ENCODE measurements around the gene IMPA2.

The IMPA2 gene

GRCh38 chr18:11996190-11996754, 15.0 kb downstream of the IMPA2 start:
- H3K79me2 ChIP-seq (ENCODE audit: control insufficient read depth, low read length) = 0 out of 2 replicates have a peak, but pooled peaks cover 2% of the 10 kb centered on the region
- H3K4me3 ChIP-seq (ENCODE audit: low read length) = no peak overlapping the region
- H3K4me2 ChIP-seq (ENCODE audit: low read length) = peak overlapping the region; percentile 69
- no peaks in the 10 kb centered on the region for H3K9me3 ChIP-seq (ENCODE audit: control insufficient read depth, insufficient read depth, low read length)
- TF ChIP-seq EZH2phosphoT487 (IDR thresholded peaks at IDR 0.05; ENCODE audit: borderline replicate concordance, low read length) (no peak), CTCF (IDR thresholded peaks at IDR 0.05; ENCODE audit: low read depth, low read length, poor library complexity, severe bottlenecking) (no peak)
- no peaks in the 10 kb centered on the region for H3K9me2 ChIP-seq (replicated peaks; ENCODE audit: control insufficient read depth, low read length)
- no peaks in the 10 kb centered on the region for H3F3A ChIP-seq (ENCODE audit: control insufficient read depth, insufficient read depth)
- peaks cover 27% of the 10 kb centered on the region for H3K4me1 ChIP-seq (ENCODE audit: control insufficient read depth, low read length)
- no peaks in the 10 kb centered on the region for H3K27me3 ChIP-seq (ENCODE audit: control insufficient read depth, low read length)
- no peaks in the 10 kb centered on the region for H3K36me3 ChIP-seq (ENCODE audit: control insufficient read depth, low read length)
- H3K27ac ChIP-seq (ENCODE audit: low read depth, low read length) = no peak overlapping the region
- H4K20me1 ChIP-seq (ENCODE audit: control insufficient read depth, insufficient read depth, low read depth, low read length) = no peaks in the 10 kb centered on the region

GRCh38 chr18:11996907-11997306, 15.6 kb downstream of the IMPA2 start:
- no peak overlapping the region for H3K4me3 ChIP-seq (ENCODE audit: low read length)
- TF ChIP-seq EZH2phosphoT487 (IDR thresholded peaks at IDR 0.05; ENCODE audit: borderline replicate concordance, low read length) (no peak), CTCF (IDR thresholded peaks at IDR 0.05; ENCODE audit: low read depth, low read length, poor library complexity, severe bottlenecking) (no peak)
- no peak overlapping the region for H3K27ac ChIP-seq (ENCODE audit: low read depth, low read length)
- no peaks in the 10 kb centered on the region for H4K20me1 ChIP-seq (ENCODE audit: control insufficient read depth, insufficient read depth, low read depth, low read length)
- no peaks in the 10 kb centered on the region for H3K9me2 ChIP-seq (replicated peaks; ENCODE audit: control insufficient read depth, low read length)
- no peaks in the 10 kb centered on the region for H3F3A ChIP-seq (ENCODE audit: control insufficient read depth, insufficient read depth)
- 0 out of 2 replicates have a peak, but pooled peaks cover 2% of the 10 kb centered on the region for H3K79me2 ChIP-seq (ENCODE audit: control insufficient read depth, low read length)
- H3K27me3 ChIP-seq (ENCODE audit: control insufficient read depth, low read length) = no peaks in the 10 kb centered on the region
- H3K4me2 ChIP-seq (ENCODE audit: low read length) = no peak overlapping the region
- H3K36me3 ChIP-seq (ENCODE audit: control insufficient read depth, low read length) = 0 out of 2 replicates have a peak, but pooled peaks cover 3% of the 10 kb centered on the region
- peaks cover 27% of the 10 kb centered on the region for H3K4me1 ChIP-seq (ENCODE audit: control insufficient read depth, low read length)
- no peaks in the 10 kb centered on the region for H3K9me3 ChIP-seq (ENCODE audit: control insufficient read depth, insufficient read depth, low read length)

GRCh38 chr18:11997466-11997865, 16.2 kb downstream of the IMPA2 start:
- Histone ChIP-seq H3K9me3 (ENCODE audit: control insufficient read depth, insufficient read depth, low read length) (no peaks in the 10 kb centered on the region), H3K27me3 (ENCODE audit: control insufficient read depth, low read length) (no peaks in the 10 kb centered on the region), H3K79me2 (ENCODE audit: control insufficient read depth, low read length) (0 out of 2 replicates have a peak, but pooled peaks cover 2% of the 10 kb centered on the region), H3K4me2 (ENCODE audit: low read length) (no peak overlapping the region), H4K20me1 (ENCODE audit: control insufficient read depth, insufficient read depth, low read depth, low read length) (no peaks in the 10 kb centered on the region), H3K4me1 (ENCODE audit: control insufficient read depth, low read length) (peaks cover 27% of the 10 kb centered on the region), H3K9me2 (replicated peaks; ENCODE audit: control insufficient read depth, low read length) (no peaks in the 10 kb centered on the region), H3K27ac (ENCODE audit: low read depth, low read length) (no peak overlapping the region), H3K4me3 (ENCODE audit: low read length) (no peak overlapping the region), H3K36me3 (ENCODE audit: control insufficient read depth, low read length) (0 out of 2 replicates have a peak, but pooled peaks cover 3% of the 10 kb centered on the region), H3F3A (ENCODE audit: control insufficient read depth, insufficient read depth) (no peaks in the 10 kb centered on the region)
- TF ChIP-seq EZH2phosphoT487 (IDR thresholded peaks at IDR 0.05; ENCODE audit: borderline replicate concordance, low read length) (no peak), CTCF (IDR thresholded peaks at IDR 0.05; ENCODE audit: low read depth, low read length, poor library complexity, severe bottlenecking) (no peak)

Measured in DOHH2 (cell line).